Type B pancreatic cell (in vitro differentiated cells): Measurements from ENCODE around the gene HPX. TPM values are rescaled to one million over a fixed set of nuclear protein-coding genes. Genes with fewer than 3 reads are reported as not detected.
A peak's percentile ranks its signal among the peaks of the same experiment; 100 is the strongest.

Source experiments
- DNase-seq: peaks from one replicate; pipeline ENCODE4 v3.0.0; 2021; ENCODE audit warnings: mixed read lengths; ENCODE audit not compliant: unreplicated experiment; ENCODE audit errors: extremely low spot score
- H3K27ac Mint-ChIP-seq: 2 replicates; pipeline ENCODE4 v1.8.0; 2021; ENCODE audit warnings: mild to moderate bottlenecking, mixed read lengths
- H3K27me3 Mint-ChIP-seq: 2 replicates; pipeline ENCODE4 v1.8.0; 2021; ENCODE audit warnings: mixed read lengths
- H3K36me3 Mint-ChIP-seq: 2 replicates; pipeline ENCODE4 v1.8.0; 2021; ENCODE audit warnings: mixed read lengths
- H3K4me1 Mint-ChIP-seq: one replicate; pipeline ENCODE4 v1.8.0; 2021; ENCODE audit warnings: mixed read lengths; ENCODE audit not compliant: unreplicated experiment
- H3K4me3 Mint-ChIP-seq: 2 replicates; pipeline ENCODE4 v1.8.0; 2021; ENCODE audit warnings: mild to moderate bottlenecking, mixed read lengths
- H3K9me3 Mint-ChIP-seq: 2 replicates; pipeline ENCODE4 v1.8.0; 2021; ENCODE audit warnings: mixed read lengths
- long read RNA-seq: library from polyadenylated mRNA; unstranded; transcript quantifications from one replicate; pipeline ENCODE4 v2.0.0, GENCODE V29; 2020
- total RNA-seq: library from RNA; stranded (reverse); gene quantifications from 2 replicates; pipeline ENCODE4 v1.2.1, GENCODE V29; 2021; ENCODE audit warnings: low replicate concordance
- TF ChIP-seq, protein P1 (sequence below): fragments of 200-600 bp; sonication (generic); conservative IDR thresholded peaks from 2 replicates; pipeline ENCODE4 v1.5.0; 2021; ENCODE audit warnings: antibody characterized with exemption, mild to moderate bottlenecking

Gene HPX, protein sequence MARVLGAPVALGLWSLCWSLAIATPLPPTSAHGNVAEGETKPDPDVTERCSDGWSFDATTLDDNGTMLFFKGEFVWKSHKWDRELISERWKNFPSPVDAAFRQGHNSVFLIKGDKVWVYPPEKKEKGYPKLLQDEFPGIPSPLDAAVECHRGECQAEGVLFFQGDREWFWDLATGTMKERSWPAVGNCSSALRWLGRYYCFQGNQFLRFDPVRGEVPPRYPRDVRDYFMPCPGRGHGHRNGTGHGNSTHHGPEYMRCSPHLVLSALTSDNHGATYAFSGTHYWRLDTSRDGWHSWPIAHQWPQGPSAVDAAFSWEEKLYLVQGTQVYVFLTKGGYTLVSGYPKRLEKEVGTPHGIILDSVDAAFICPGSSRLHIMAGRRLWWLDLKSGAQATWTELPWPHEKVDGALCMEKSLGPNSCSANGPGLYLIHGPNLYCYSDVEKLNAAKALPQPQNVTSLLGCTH
- 1.5 and 1.9 TPM in 2 replicates for total RNA-seq
- long read RNA-seq, result 0 reads

- H3K27ac Mint-ChIP-seq, result no peak within 1 kb of the TSS
- no peaks in the 10 kb centered on the region for H3K9me3 Mint-ChIP-seq
- TF ChIP-seq, protein P1, sequence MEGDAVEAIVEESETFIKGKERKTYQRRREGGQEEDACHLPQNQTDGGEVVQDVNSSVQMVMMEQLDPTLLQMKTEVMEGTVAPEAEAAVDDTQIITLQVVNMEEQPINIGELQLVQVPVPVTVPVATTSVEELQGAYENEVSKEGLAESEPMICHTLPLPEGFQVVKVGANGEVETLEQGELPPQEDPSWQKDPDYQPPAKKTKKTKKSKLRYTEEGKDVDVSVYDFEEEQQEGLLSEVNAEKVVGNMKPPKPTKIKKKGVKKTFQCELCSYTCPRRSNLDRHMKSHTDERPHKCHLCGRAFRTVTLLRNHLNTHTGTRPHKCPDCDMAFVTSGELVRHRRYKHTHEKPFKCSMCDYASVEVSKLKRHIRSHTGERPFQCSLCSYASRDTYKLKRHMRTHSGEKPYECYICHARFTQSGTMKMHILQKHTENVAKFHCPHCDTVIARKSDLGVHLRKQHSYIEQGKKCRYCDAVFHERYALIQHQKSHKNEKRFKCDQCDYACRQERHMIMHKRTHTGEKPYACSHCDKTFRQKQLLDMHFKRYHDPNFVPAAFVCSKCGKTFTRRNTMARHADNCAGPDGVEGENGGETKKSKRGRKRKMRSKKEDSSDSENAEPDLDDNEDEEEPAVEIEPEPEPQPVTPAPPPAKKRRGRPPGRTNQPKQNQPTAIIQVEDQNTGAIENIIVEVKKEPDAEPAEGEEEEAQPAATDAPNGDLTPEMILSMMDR, result no peak
- no peaks in the 10 kb centered on the region for H3K36me3 Mint-ChIP-seq
- no peak within 1 kb of the TSS for H3K4me3 Mint-ChIP-seq
- H3K4me1 Mint-ChIP-seq, result no peaks in the 10 kb centered on the region
- DNase-seq, result no peak
- no peaks in the 10 kb centered on the region for H3K27me3 Mint-ChIP-seq
These were observed at the start of gene HPX for GRCh38 chr11:6440906-6441358. Gene HPX, minus strand, starts transcription at chr11:6440987. Its CDS starts 24 bp downstream, at chr11:6440963.

GRCh38 chr11:6489306-6489705 lies 48.5 kb upstream of the HPX start:
- TF ChIP-seq, protein P1, result no peak
- Mint-ChIP-seq H3K4me1 (no peaks in the 10 kb centered on the region), H3K36me3 (no peaks in the 10 kb centered on the region), H3K9me3 (no peaks in the 10 kb centered on the region), H3K4me3 (no peak overlapping the region), H3K27me3 (no peaks in the 10 kb centered on the region), H3K27ac (peak overlapping the region; percentile 57)
- DNase-seq, result no peak

- H3K4me1 Mint-ChIP-seq, result no peaks in the 10 kb centered on the region
- DNase-seq, result no peak
- TF ChIP-seq, protein P1, result no peak
- no peaks in the 10 kb centered on the region for H3K9me3 Mint-ChIP-seq
- H3K4me3 Mint-ChIP-seq, result no peak overlapping the region
- H3K27ac Mint-ChIP-seq, result peak overlapping the region; percentile 57
- no peaks in the 10 kb centered on the region for H3K36me3 Mint-ChIP-seq
- no peaks in the 10 kb centered on the region for H3K27me3 Mint-ChIP-seq
These were observed 48.0 kb upstream of the HPX start for GRCh38 chr11:6488821-6489220.

- DNase-seq, result no peak
- H3K4me3 Mint-ChIP-seq, result no peak overlapping the region
- H3K4me1 Mint-ChIP-seq, result peaks cover 3% of the 10 kb centered on the region
- no peaks in the 10 kb centered on the region for H3K27me3 Mint-ChIP-seq
- TF ChIP-seq, protein P1, result no peak
- no peaks in the 10 kb centered on the region for H3K9me3 Mint-ChIP-seq
- no peak overlapping the region for H3K27ac Mint-ChIP-seq
- H3K36me3 Mint-ChIP-seq, result peaks cover 3% of the 10 kb centered on the region
These were observed 47.6 kb upstream of the HPX start for GRCh38 chr11:6488342-6488741.

- Mint-ChIP-seq H3K9me3 (no peaks in the 10 kb centered on the region), H3K36me3 (peaks cover 14% of the 10 kb centered on the region), H3K4me1 (peaks cover 13% of the 10 kb centered on the region), H3K27ac (no peak overlapping the region), H3K4me3 (no peak overlapping the region), H3K27me3 (no peaks in the 10 kb centered on the region)
- TF ChIP-seq, protein P1, result no peak
- no peak for DNase-seq
These were observed 46.2 kb upstream of the HPX start for GRCh38 chr11:6486938-6487337.
